ENCODE data around the gene SLC39A11. TPM values are rescaled to one million over a fixed set of nuclear protein-coding genes. Genes with fewer than 3 reads are reported as not detected.
A peak's percentile ranks its signal among the peaks of the same experiment; 100 is the strongest.

The SLC39A11 gene
- total and polyA plus RNA-seq, 2 donors (not counting 1 experiment from before 2014, with no cell fraction given) = 12.7 to 27.4 TPM

- TF ChIP-seq CTCF (conservative IDR thresholded peaks at IDR 0.05 in 1 of 2, IDR thresholded peaks at IDR 0.05 in 1 of 2; ENCODE audit: low read depth in 1 of 2, low read length in 2 of 2) (no peak), EZH2 (IDR thresholded peaks at IDR 0.05; ENCODE audit: low read length, missing control alignments) (no peak)
- Histone ChIP-seq H3K36me3 (ENCODE audit: control insufficient read depth, insufficient read depth, low read length) (no peaks in the 10 kb centered on the region), H2AFZ (ENCODE audit: low read length) (no peak overlapping the region), H3K9ac (ENCODE audit: insufficient read depth, low read length) (no peak overlapping the region), H3K4me2 (ENCODE audit: extremely low read depth, insufficient read depth, low read length) (no peak overlapping the region), H4K20me1 (ENCODE audit: control insufficient read depth, extremely low read depth, insufficient read depth, low read length) (no peaks in the 10 kb centered on the region), H3K79me2 (ENCODE audit: control insufficient read depth, insufficient read depth, low read length) (no peaks in the 10 kb centered on the region), H3K27me3 (ENCODE audit: control insufficient read depth, insufficient read depth, low read length) (no peaks in the 10 kb centered on the region), H3K27ac (ENCODE audit: insufficient read depth, low read length) (no peak overlapping the region), H3K4me1 (ENCODE audit: control insufficient read depth, extremely low read depth, insufficient read depth, low read length) (no peaks in the 10 kb centered on the region), H3K4me3 (replicated peaks in 1 of 4; ENCODE audit: control extremely low read depth in 1 of 4, insufficient read depth in 1 of 4, low read depth in 3 of 4, low read length in 4 of 4) (no peak overlapping the region), H3K9me3 (ENCODE audit: control insufficient read depth, insufficient read depth, low read depth, low read length) (no peaks in the 10 kb centered on the region)
- peak in 1 of 2 donors; percentile 96 for DNase-seq (ENCODE audit: low read depth in 2 of 2)
These were observed 491.6 kb downstream of the SLC39A11 start for GRCh38 chr17:72600934-72601333.

GRCh38 chr17:72599891-72600290 is 492.6 kb downstream of the SLC39A11 start:
- no peaks in the 10 kb centered on the region for H3K9me3 ChIP-seq (ENCODE audit: control insufficient read depth, insufficient read depth, low read depth, low read length)
- no peak overlapping the region for H3K9ac ChIP-seq (ENCODE audit: insufficient read depth, low read length)
- H3K36me3 ChIP-seq (ENCODE audit: control insufficient read depth, insufficient read depth, low read length) = no peaks in the 10 kb centered on the region
- no peak overlapping the region for H3K27ac ChIP-seq (ENCODE audit: insufficient read depth, low read length)
- no peaks in the 10 kb centered on the region for H4K20me1 ChIP-seq (ENCODE audit: control insufficient read depth, extremely low read depth, insufficient read depth, low read length)
- TF ChIP-seq CTCF (conservative IDR thresholded peaks at IDR 0.05 in 1 of 2, IDR thresholded peaks at IDR 0.05 in 1 of 2; ENCODE audit: low read depth in 1 of 2, low read length in 2 of 2) (no peak), EZH2 (IDR thresholded peaks at IDR 0.05; ENCODE audit: low read length, missing control alignments) (no peak)
- no peaks in the 10 kb centered on the region for H3K79me2 ChIP-seq (ENCODE audit: control insufficient read depth, insufficient read depth, low read length)
- no peak for DNase-seq (ENCODE audit: low read depth in 2 of 2)
- H2AFZ ChIP-seq (ENCODE audit: low read length) = no peak overlapping the region
- H3K27me3 ChIP-seq (ENCODE audit: control insufficient read depth, insufficient read depth, low read length) = no peaks in the 10 kb centered on the region
- no peak overlapping the region for H3K4me3 ChIP-seq (replicated peaks in 1 of 4; ENCODE audit: control extremely low read depth in 1 of 4, insufficient read depth in 1 of 4, low read depth in 3 of 4, low read length in 4 of 4)
- no peak overlapping the region for H3K4me2 ChIP-seq (ENCODE audit: extremely low read depth, insufficient read depth, low read length)
- no peaks in the 10 kb centered on the region for H3K4me1 ChIP-seq (ENCODE audit: control insufficient read depth, extremely low read depth, insufficient read depth, low read length)

- H3K4me3 ChIP-seq (replicated peaks in 1 of 4; ENCODE audit: control extremely low read depth in 1 of 4, insufficient read depth in 1 of 4, low read depth in 3 of 4, low read length in 4 of 4) = no peak overlapping the region
- H2AFZ ChIP-seq (ENCODE audit: low read length) = no peak overlapping the region
- H3K36me3 ChIP-seq (ENCODE audit: control insufficient read depth, insufficient read depth, low read length) = no peaks in the 10 kb centered on the region
- no peaks in the 10 kb centered on the region for H3K9me3 ChIP-seq (ENCODE audit: control insufficient read depth, insufficient read depth, low read depth, low read length)
- no peaks in the 10 kb centered on the region for H3K27me3 ChIP-seq (ENCODE audit: control insufficient read depth, insufficient read depth, low read length)
- no peak overlapping the region for H3K27ac ChIP-seq (ENCODE audit: insufficient read depth, low read length)
- no peak overlapping the region for H3K4me2 ChIP-seq (ENCODE audit: extremely low read depth, insufficient read depth, low read length)
- TF ChIP-seq CTCF (conservative IDR thresholded peaks at IDR 0.05 in 1 of 2, IDR thresholded peaks at IDR 0.05 in 1 of 2; ENCODE audit: low read depth in 1 of 2, low read length in 2 of 2) (no peak), EZH2 (IDR thresholded peaks at IDR 0.05; ENCODE audit: low read length, missing control alignments) (no peak)
- no peaks in the 10 kb centered on the region for H4K20me1 ChIP-seq (ENCODE audit: control insufficient read depth, extremely low read depth, insufficient read depth, low read length)
- no peaks in the 10 kb centered on the region for H3K79me2 ChIP-seq (ENCODE audit: control insufficient read depth, insufficient read depth, low read length)
- no peak overlapping the region for H3K9ac ChIP-seq (ENCODE audit: insufficient read depth, low read length)
- DNase-seq (ENCODE audit: low read depth in 2 of 2) = no peak
- H3K4me1 ChIP-seq (ENCODE audit: control insufficient read depth, extremely low read depth, insufficient read depth, low read length) = no peaks in the 10 kb centered on the region
These were observed 493.8 kb downstream of the SLC39A11 start for GRCh38 chr17:72598695-72599094.

Measured in fibroblast of lung (primary cell).